Psoas muscle (tissue), 8 donors: ENCODE measurements around the gene CLSTN2. TPM values are rescaled to one million over a fixed set of nuclear protein-coding genes. Genes with fewer than 3 reads are reported as not detected.

Experiments
- ATAC-seq, 4 donors: fragments of 200-7000 bp; cut with Tn5 transposase; one replicate each; pipeline ENCODE4 v1.9.1; 2020; ENCODE audit warnings: moderate library complexity in 3 of 4, mild to moderate bottlenecking in 2 of 4
- DNase-seq, 2 donors: peaks; one replicate each; pipeline ENCODE4 v3.0.0-alpha.2; 2020
- H3K27ac ChIP-seq: fragments of 200-600 bp; one replicate; pipeline ENCODE4 v1.8.0; 2022
- H3K27me3 ChIP-seq, 3 donors: fragments of 200-600 bp in 1 of 3; one replicate each; pipeline versions ENCODE4 v1.6.1 to v1.8.0; 2013 to 2022; ENCODE audit warnings: low read length in 2 of 3, mild to moderate bottlenecking in 2 of 3, moderate library complexity in 1 of 3; ENCODE audit not compliant: insufficient read depth in 3 of 3
- H3K36me3 ChIP-seq, 2 donors: fragments of 200-600 bp in 1 of 2; one replicate each; pipeline versions ENCODE4 v1.6.1 to v1.8.0; 2013 to 2022; ENCODE audit warnings: low read depth in 1 of 2, mild to moderate bottlenecking in 1 of 2, moderate library complexity in 1 of 2; ENCODE audit not compliant: insufficient read depth in 1 of 2
- H3K4me1 ChIP-seq: fragments of 200-600 bp; one replicate; pipeline ENCODE4 v1.8.0; 2022
- H3K4me3 ChIP-seq: fragments of 200-600 bp; one replicate; pipeline ENCODE4 v1.8.0; 2022; ENCODE audit warnings: mild to moderate bottlenecking
- H3K9me3 ChIP-seq: fragments of 200-600 bp; one replicate; pipeline ENCODE4 v1.8.0; 2022
- WGBS, 3 donors: extraction: QIAGEN DNeasy Blood & Tissue Kit; methylation state at CpG; one replicate each; pipeline versions ENCODE4 v1.1.6 to v1.1.7; 2013; 5-methylcytosine and 5-hydroxymethylcytosine counted together
- intact Hi-C, 2 donors: fragments of 100-400 bp; cut with DNase I; formaldehyde crosslinking; loops; one replicate each; pipeline versions ENCODE4 v1.11.0 to v1.14.2; 2022
- polyA plus RNA-seq, 3 donors: library from polyadenylated mRNA; stranded (reverse); fragments of 200-250 nt; gene quantifications; one replicate each; pipeline ENCODE4 v1.2.3, GENCODE V29; 2013
- total RNA-seq, 4 donors: library from RNA; stranded (reverse); fragmentation: NEBNext Ultra II Directional in 2 of 4; extraction: Animal tissue kit (Norgen Biotek cat#: 25700) in 2 of 4; gene quantifications; one replicate each; pipeline versions ENCODE4 v1.2.1 to v1.2.4, GENCODE V29; 2021 to 2023
- TF ChIP-seq, protein P1 (sequence below): fragments of 200-600 bp; IDR thresholded peaks from one replicate; pipeline ENCODE4 v1.8.0; 2022; ENCODE audit warnings: antibody characterized with exemption
- donor health status: healthy with polysubstance abuse.
- donor health status: DM: no; HTN: no; CAD: no; lungs with moderate emphysema.
- donor health status: Bipolar disorder and iron deficiency.
- donor health status: healthy.
- donor health status: DM: yes; HTN: yes; CAD: no.
- donor health status: DM: no; HTN: no; CAD: no.
- donor health status: DM: no; HTN: no; CAD: no.
- donor health status: DM: yes; HTN: yes; CAD: no.

Gene CLSTN2
- total and polyA plus RNA-seq, 7 donors: 0.24 to 5.0 (median 1.5) TPM

- H3K4me3 ChIP-seq: no peak overlapping the region
- intact Hi-C loops: loop anchor here in 1 of 2 donors (5.0 kb wide), 1 partner anchor 93 kb away; no protein-coding TSS in a partner anchor
- 93 to 98% (median 97%) methylated on average over 2 of the region's 2 CpGs for WGBS, 3 donors
- no peak for ATAC-seq
- no peaks in the 10 kb centered on the region for H3K9me3 ChIP-seq
- H3K27ac ChIP-seq: no peak overlapping the region
- TF ChIP-seq, protein P1, sequence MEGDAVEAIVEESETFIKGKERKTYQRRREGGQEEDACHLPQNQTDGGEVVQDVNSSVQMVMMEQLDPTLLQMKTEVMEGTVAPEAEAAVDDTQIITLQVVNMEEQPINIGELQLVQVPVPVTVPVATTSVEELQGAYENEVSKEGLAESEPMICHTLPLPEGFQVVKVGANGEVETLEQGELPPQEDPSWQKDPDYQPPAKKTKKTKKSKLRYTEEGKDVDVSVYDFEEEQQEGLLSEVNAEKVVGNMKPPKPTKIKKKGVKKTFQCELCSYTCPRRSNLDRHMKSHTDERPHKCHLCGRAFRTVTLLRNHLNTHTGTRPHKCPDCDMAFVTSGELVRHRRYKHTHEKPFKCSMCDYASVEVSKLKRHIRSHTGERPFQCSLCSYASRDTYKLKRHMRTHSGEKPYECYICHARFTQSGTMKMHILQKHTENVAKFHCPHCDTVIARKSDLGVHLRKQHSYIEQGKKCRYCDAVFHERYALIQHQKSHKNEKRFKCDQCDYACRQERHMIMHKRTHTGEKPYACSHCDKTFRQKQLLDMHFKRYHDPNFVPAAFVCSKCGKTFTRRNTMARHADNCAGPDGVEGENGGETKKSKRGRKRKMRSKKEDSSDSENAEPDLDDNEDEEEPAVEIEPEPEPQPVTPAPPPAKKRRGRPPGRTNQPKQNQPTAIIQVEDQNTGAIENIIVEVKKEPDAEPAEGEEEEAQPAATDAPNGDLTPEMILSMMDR: no peak
- H3K4me1 ChIP-seq: peaks cover 25% of the 10 kb centered on the region
- no peaks in the 10 kb centered on the region for H3K36me3 ChIP-seq
- DNase-seq: no peak
- H3K27me3 ChIP-seq: no peaks in the 10 kb centered on the region
These were observed 154.6 kb downstream of the CLSTN2 start for GRCh38 chr3:140089403-140090072.

- H3K27ac ChIP-seq: peak overlapping the region; percentile 68
- DNase-seq (no peak), ATAC-seq (peak; percentile 32 to 79 (median 46))
- TF ChIP-seq, protein P1: no peak
- peaks cover 27% of the 10 kb centered on the region for H3K4me1 ChIP-seq
- no peak overlapping the region for H3K4me3 ChIP-seq
- no peaks in the 10 kb centered on the region for H3K27me3 ChIP-seq
- H3K9me3 ChIP-seq: no peaks in the 10 kb centered on the region
- no peaks in the 10 kb centered on the region for H3K36me3 ChIP-seq
- intact Hi-C loops: loop anchor here in 1 of 2 donors (5.0 kb wide), 1 partner anchor 91 kb away; no protein-coding TSS in a partner anchor
- WGBS, 3 donors: 25 to 70% (median 36%) methylated on average over 3 of the region's 3 CpGs
These were observed 156.2 kb downstream of the CLSTN2 start for GRCh38 chr3:140091143-140091542.

DNA sequence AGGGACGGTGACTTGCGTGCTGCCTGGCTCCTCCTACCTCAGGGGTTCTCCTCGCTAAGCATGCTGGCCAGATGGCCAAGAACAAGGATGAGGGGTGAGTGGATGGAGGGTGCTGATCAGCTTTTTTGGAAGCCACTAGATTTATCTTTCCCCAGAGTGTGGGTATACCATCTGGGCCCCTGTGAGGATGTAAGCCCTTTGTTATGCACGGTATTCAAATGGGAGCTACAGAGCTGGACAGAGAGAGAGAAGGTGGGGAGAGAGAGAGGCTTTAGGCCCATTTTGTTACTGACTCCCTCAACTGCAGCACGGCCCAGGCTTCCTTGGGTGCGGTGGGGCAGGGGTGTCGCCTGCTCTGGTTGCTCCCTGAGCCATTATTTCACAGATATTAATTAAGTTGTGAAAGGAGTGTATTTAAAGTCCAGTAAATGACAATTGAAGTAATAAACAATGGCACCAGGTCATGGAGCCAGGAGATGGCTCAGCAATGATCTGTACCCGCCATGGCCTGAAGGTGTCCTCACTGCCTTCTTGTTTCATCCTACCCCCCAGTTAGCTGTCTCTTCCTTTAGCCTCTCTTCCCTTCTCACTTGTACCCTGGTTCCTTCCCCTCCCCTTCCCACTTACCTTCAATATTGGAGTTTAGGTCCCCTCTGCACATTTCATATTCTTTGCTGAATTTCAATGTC lies 158.0 kb downstream of the CLSTN2 start:
- 88 to 90% (median 89%) methylated on average over 8 of the region's 8 CpGs for WGBS, 3 donors
- intact Hi-C loops: loop anchor here in 1 of 2 donors (5.0 kb wide), 1 partner anchor 89 kb away; no protein-coding TSS in a partner anchor
- Histone ChIP-seq H3K36me3 (no peaks in the 10 kb centered on the region), H3K27ac (no peak overlapping the region), H3K9me3 (no peaks in the 10 kb centered on the region), H3K27me3 (no peaks in the 10 kb centered on the region), H3K4me3 (no peak overlapping the region), H3K4me1 (peaks cover 27% of the 10 kb centered on the region)
- peak; percentile 57 to 76 (median 70) for ATAC-seq
- TF ChIP-seq, protein P1: peak; percentile 28
- DNase-seq: no peak

DNA sequence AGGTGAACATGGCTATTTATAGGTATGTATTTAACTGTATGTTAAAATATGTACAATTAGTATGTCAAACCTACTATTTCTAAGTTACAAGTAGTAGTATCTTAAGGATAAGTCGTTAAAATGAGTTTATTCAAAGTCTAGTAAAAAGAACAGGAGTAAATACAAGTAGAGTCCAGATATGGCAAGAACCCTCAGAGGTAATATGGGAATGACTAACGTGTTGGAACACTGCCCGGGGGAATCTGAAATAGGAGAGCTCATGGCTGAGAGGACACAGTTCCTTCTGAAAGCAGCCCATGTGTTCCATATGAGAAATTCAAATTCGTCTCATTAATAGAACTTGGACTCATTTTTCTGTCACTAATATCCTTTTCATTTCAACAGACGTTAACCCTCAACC lies 158.8 kb downstream of the CLSTN2 start:
- DNase-seq (peak; percentile 58 to 59), ATAC-seq (peak; percentile 88 to 99 (median 93))
- 12 to 16% (median 12%) methylated on average over 5 of the region's 5 CpGs for WGBS, 3 donors
- Histone ChIP-seq H3K27ac (peak overlapping the region; percentile 46), H3K36me3 (no peaks in the 10 kb centered on the region), H3K9me3 (no peaks in the 10 kb centered on the region), H3K4me1 (peaks cover 27% of the 10 kb centered on the region), H3K4me3 (peak overlapping the region; percentile 4), H3K27me3 (no peaks in the 10 kb centered on the region)
- intact Hi-C loops: loop anchor here in 1 of 2 donors (5.0 kb wide), 1 partner anchor 89 kb away; no protein-coding TSS in a partner anchor
- TF ChIP-seq, protein P1: no peak
